ENCODE results near the gene SCGB1D2. TPM values are rescaled to one million over a fixed set of nuclear protein-coding genes. Genes with fewer than 3 reads are reported as not detected.

Gene SCGB1D2
- total RNA-seq, 1 experiment from 2014 or later = not detected

DNA sequence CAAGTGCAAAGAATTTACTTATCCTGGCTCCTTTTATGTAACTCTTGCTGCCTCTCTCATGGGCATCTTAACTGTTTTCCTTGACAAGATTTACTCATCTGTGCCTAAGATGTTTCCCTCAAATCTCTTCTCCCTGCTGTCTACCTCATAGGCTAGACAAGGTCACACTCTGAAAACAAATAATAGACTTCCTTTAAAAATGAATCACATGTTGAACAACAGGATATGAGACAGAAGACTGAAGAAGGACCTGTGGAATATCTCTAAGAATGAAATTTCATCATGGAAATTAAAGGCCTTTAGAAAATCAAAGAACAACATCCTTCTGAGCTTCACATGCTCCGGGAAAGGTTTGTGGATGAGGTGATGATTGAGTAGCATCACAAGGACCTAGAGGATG is 22.0 kb downstream of the SCGB1D2 start:
- Histone ChIP-seq H3K9me3 (ENCODE audit: low read length) (no peaks in the 10 kb centered on the region), H4K20me1 (ENCODE audit: low read length) (no peaks in the 10 kb centered on the region), H3K9ac (ENCODE audit: low read length) (no peak overlapping the region), H3K79me2 (ENCODE audit: low read length) (no peaks in the 10 kb centered on the region), H2AFZ (ENCODE audit: low read length) (no peak overlapping the region), H3K9me2 (replicated peaks; ENCODE audit: low read length) (no peaks in the 10 kb centered on the region), H3K4me2 (ENCODE audit: low read length) (no peak overlapping the region; the same call in 1 of the 2 replicates), H3K27ac (ENCODE audit: low read length) (peak overlapping the region; percentile 14), H3K27me3 (ENCODE audit: low read length) (no peaks in the 10 kb centered on the region), H3K4me3 (ENCODE audit: low read length) (no peak overlapping the region), H3K4me1 (ENCODE audit: insufficient read depth, low read length) (peaks cover 38% of the 10 kb centered on the region), H3K36me3 (ENCODE audit: low read depth, low read length) (no peaks in the 10 kb centered on the region), H3F3A (ENCODE audit: low read length, unreplicated experiment) (peaks cover 4% of the 10 kb centered on the region)
- ChIA-PET POLR2A (ENCODE audit: unreplicated experiment) (interaction anchor here (0.8 kb wide), 1 partner anchor 8 kb away, joined by 4 read pairs; no protein-coding TSS in a partner anchor), CTCF (no interaction called here)
- BruUV-seq (replicated peaks) = no TSS peak
- ATAC-seq (peak; percentile 36), DNase-seq (peak; percentile 56)
- TF ChIP-seq EZH2 (IDR thresholded peaks at IDR 0.05; ENCODE audit: low read length, unreplicated experiment) = no peak
- TF ChIP-seq EZH2phosphoT487 (IDR thresholded peaks at IDR 0.05; ENCODE audit: borderline replicate concordance, low read length) = no peak
- TF ChIP-seq, protein P1, sequence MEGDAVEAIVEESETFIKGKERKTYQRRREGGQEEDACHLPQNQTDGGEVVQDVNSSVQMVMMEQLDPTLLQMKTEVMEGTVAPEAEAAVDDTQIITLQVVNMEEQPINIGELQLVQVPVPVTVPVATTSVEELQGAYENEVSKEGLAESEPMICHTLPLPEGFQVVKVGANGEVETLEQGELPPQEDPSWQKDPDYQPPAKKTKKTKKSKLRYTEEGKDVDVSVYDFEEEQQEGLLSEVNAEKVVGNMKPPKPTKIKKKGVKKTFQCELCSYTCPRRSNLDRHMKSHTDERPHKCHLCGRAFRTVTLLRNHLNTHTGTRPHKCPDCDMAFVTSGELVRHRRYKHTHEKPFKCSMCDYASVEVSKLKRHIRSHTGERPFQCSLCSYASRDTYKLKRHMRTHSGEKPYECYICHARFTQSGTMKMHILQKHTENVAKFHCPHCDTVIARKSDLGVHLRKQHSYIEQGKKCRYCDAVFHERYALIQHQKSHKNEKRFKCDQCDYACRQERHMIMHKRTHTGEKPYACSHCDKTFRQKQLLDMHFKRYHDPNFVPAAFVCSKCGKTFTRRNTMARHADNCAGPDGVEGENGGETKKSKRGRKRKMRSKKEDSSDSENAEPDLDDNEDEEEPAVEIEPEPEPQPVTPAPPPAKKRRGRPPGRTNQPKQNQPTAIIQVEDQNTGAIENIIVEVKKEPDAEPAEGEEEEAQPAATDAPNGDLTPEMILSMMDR (conservative IDR thresholded peaks at IDR 0.05; ENCODE audit: low read depth, low read length) = no peak
- intact Hi-C loops (cut with micrococcal nuclease) = no loop called here

DNA sequence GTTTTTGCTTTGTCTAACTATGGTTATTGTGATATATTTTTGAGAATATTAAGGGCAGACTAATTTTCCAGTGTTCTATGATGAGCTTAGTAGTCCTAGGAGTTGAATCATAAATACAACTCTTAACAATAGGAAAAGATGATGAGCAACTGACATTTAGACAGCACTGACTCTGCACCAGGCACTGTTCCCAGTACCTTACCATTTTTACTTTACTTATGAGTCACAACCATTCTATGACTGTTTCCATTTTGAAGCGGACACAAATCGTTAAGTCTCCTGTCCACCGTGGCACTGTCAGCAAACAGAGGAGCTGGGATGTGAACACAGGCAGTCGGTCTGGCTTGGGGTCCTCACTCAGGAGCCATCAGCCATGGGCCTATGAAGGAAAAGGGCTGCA is 24.5 kb downstream of the SCGB1D2 start:
- H3K36me3 ChIP-seq (ENCODE audit: low read depth, low read length) = no peaks in the 10 kb centered on the region
- BruUV-seq (replicated peaks) = no TSS peak
- ATAC-seq (peak; percentile 87), DNase-seq (peak; percentile 88)
- peak overlapping the region; percentile 66 for H3K27ac ChIP-seq (ENCODE audit: low read length)
- H3K4me2 ChIP-seq (ENCODE audit: low read length) = peak overlapping the region; percentile 61
- no peaks in the 10 kb centered on the region for H4K20me1 ChIP-seq (ENCODE audit: low read length)
- no peaks in the 10 kb centered on the region for H3K9me3 ChIP-seq (ENCODE audit: low read length)
- no peaks in the 10 kb centered on the region for H3K9me2 ChIP-seq (replicated peaks; ENCODE audit: low read length)
- no peaks in the 10 kb centered on the region for H3K79me2 ChIP-seq (ENCODE audit: low read length)
- no peak overlapping the region for H3K9ac ChIP-seq (ENCODE audit: low read length)
- ChIA-PET POLR2A (ENCODE audit: unreplicated experiment) (no interaction called here), CTCF (interaction anchor here (0.5 kb wide), 1 partner anchor 323 kb away, joined by 3 read pairs; no protein-coding TSS in a partner anchor)
- TF ChIP-seq EZH2phosphoT487 (IDR thresholded peaks at IDR 0.05; ENCODE audit: borderline replicate concordance, low read length) (no peak), EZH2 (IDR thresholded peaks at IDR 0.05; ENCODE audit: low read length, unreplicated experiment) (no peak)
- intact Hi-C loops (cut with micrococcal nuclease) = no loop called here
- H3K4me1 ChIP-seq (ENCODE audit: insufficient read depth, low read length) = peaks cover 47% of the 10 kb centered on the region
- peaks cover 4% of the 10 kb centered on the region for H3F3A ChIP-seq (ENCODE audit: low read length, unreplicated experiment)
- H3K4me3 ChIP-seq (ENCODE audit: low read length) = no peak overlapping the region
- H2AFZ ChIP-seq (ENCODE audit: low read length) = peak overlapping the region; percentile 52
- peaks cover 13% of the 10 kb centered on the region for H3K27me3 ChIP-seq (ENCODE audit: low read length)

DNA sequence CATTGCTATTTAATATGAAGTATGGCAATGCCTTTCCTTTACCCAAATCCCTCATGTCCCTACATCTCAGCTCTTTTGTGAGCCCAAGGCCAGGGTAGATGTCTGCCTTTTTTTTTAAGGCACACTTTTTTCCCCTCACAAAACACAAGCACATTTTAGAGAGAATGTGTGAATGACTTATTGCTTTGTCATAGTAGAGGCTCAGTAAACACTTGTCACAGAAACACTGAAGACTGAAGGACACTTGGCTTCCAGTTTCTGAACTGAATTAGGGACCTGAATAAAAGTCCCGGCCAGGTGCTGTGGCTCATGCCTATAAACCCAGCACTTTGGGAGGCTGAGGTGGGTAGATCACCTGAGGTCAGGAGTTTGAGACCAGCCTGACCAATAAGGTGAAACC is 25.0 kb downstream of the SCGB1D2 start:
- ChIA-PET POLR2A (ENCODE audit: unreplicated experiment) (no interaction called here), CTCF (interaction anchor here (0.5 kb wide), 1 partner anchor 324 kb away, joined by 3 read pairs; no protein-coding TSS in a partner anchor)
- intact Hi-C loops (cut with micrococcal nuclease) = no loop called here
- peaks cover 47% of the 10 kb centered on the region for H3K4me1 ChIP-seq (ENCODE audit: insufficient read depth, low read length)
- BruUV-seq (replicated peaks) = no TSS peak
- no peaks in the 10 kb centered on the region for H3K9me3 ChIP-seq (ENCODE audit: low read length)
- H3F3A ChIP-seq (ENCODE audit: low read length, unreplicated experiment) = peaks cover 4% of the 10 kb centered on the region
- H3K4me3 ChIP-seq (ENCODE audit: low read length) = no peak overlapping the region
- H3K79me2 ChIP-seq (ENCODE audit: low read length) = no peaks in the 10 kb centered on the region
- DNase-seq = peak; percentile 27
- H2AFZ ChIP-seq (ENCODE audit: low read length) = peak overlapping the region; percentile 52
- no peaks in the 10 kb centered on the region for H4K20me1 ChIP-seq (ENCODE audit: low read length)
- peak overlapping the region; percentile 66 for H3K27ac ChIP-seq (ENCODE audit: low read length)
- H3K27me3 ChIP-seq (ENCODE audit: low read length) = peaks cover 17% of the 10 kb centered on the region
- H3K4me2 ChIP-seq (ENCODE audit: low read length) = peak overlapping the region; percentile 61
- TF ChIP-seq EZH2phosphoT487 (IDR thresholded peaks at IDR 0.05; ENCODE audit: borderline replicate concordance, low read length) (no peak), EZH2 (IDR thresholded peaks at IDR 0.05; ENCODE audit: low read length, unreplicated experiment) (no peak)
- TF ChIP-seq, protein P1 (conservative IDR thresholded peaks at IDR 0.05; ENCODE audit: low read depth, low read length) = no peak
- no peaks in the 10 kb centered on the region for H3K36me3 ChIP-seq (ENCODE audit: low read depth, low read length)
- ATAC-seq = no peak
- no peak overlapping the region for H3K9ac ChIP-seq (ENCODE audit: low read length)
- H3K9me2 ChIP-seq (replicated peaks; ENCODE audit: low read length) = no peaks in the 10 kb centered on the region
